Esophagus muscularis mucosa (tissue), 3 donors: ENCODE results near the gene EVI5L.

Experiments used
- CTCF ChIP-seq, 3 experiments: fragments of 200-600 bp in 2 of 3; fragments of 450-650 bp in 1 of 3; sonication (generic) in 2 of 3; IDR thresholded peaks; one replicate each; pipeline ENCODE4 v1.5.1; 2017 to 2019; ENCODE audit warnings: antibody characterized with exemption in 3 of 3, mild to moderate bottlenecking in 2 of 3, moderate library complexity in 1 of 3
- POLR2A ChIP-seq: fragments of 450-650 bp; IDR thresholded peaks from one replicate; pipeline ENCODE4 v1.6.1; 2017; ENCODE audit warnings: antibody characterized with exemption, moderate library complexity, mild to moderate bottlenecking, low read depth

DNA sequence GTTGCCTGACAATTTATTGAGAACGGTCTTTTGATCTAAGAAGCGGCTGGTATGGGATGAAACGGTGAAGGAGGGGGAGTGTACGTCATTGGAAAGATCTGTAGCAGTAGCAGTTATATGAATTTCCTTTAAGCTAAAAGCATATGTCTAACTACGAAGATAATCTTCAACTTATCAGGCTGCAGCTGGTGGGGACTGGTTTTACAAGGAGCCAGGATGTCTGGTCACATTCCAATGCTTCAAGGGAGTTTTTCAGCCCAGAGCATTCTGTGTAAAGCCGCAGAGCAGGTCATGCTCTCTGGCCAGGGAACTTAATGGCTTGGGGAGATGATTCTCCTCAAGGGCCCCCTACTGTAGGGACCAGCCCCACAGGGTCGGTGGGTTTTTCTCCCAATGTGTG, 37.7 kb upstream of the EVI5L start:
- no peak for TF ChIP-seq CTCF (IDR thresholded peaks at IDR 0.05)
- TF ChIP-seq POLR2A: no peak
